Frontal cortex (tissue), 4 donors: Measurements from ENCODE around the gene C17orf50. TPM values are rescaled to one million over a fixed set of nuclear protein-coding genes. Genes with fewer than 3 reads are reported as not detected.

ENCODE experiments used
- DNase-seq, 2 donors: peaks; one replicate each; pipeline ENCODE4 v3.0.0; 2012; ENCODE audit warnings: low spot score in 2 of 2
- FAIRE-seq: peaks from 2 replicates; lab custom pipeline; 2012; peaks lifted over from hg19 to GRCh38; lab: Jason Lieb, UNC
- total RNA-seq: library from RNA; depleted of rRNA; stranded (reverse); fragments of >200 nt; gene quantifications from one replicate; pipeline ENCODE4 v1.2.3, GENCODE V29; 2014
- donor health status: control.
- donor health status: control.
- donor health status: control.

C17orf50 gene
- total RNA-seq, result 0.41 TPM

- DNase-seq (no peak), FAIRE-seq (no peak)
Observed at GRCh38 chr17:35760587-35760986, at the start of gene C17orf50. Gene C17orf50, plus strand, starts transcription at chr17:35760887. Its CDS starts 55 bp downstream, at chr17:35760942.

GRCh38 chr17:35710950-35711349 is 49.7 kb upstream of the C17orf50 start:
- DNase-seq (no peak), FAIRE-seq (no peak)

- FAIRE-seq (no peak), DNase-seq (no peak)
Observed at GRCh38 chr17:35713069-35713728, 47.5 kb upstream of the C17orf50 start.

GRCh38 chr17:35714988-35715387 is 45.7 kb upstream of the C17orf50 start:
- DNase-seq, result no peak
- FAIRE-seq, result no peak

GRCh38 chr17:35715416-35715815 is 45.3 kb upstream of the C17orf50 start:
- FAIRE-seq (no peak), DNase-seq (no peak)

DNA sequence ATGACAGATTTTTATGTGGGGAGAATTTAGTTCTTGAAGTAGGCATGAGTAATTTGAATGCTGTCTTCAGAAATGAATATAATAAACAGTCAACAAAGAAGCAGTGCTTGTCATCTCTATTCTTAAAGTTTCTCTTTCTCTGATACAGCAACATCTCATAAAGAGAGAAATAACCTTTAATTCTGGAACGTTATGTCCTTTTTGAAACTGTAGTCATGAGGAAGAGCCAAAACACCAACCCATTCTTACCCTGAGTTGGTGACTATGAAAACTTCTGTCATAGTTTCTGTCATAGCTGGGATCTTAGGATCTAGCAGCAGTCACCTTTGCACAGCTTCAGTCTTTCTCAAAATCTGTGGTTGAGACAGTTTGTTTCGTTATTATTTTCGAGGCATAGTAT is 44.5 kb upstream of the C17orf50 start:
- FAIRE-seq, result no peak
- DNase-seq, result no peak

- DNase-seq, result no peak
Observed at GRCh38 chr17:35716897-35717465, 43.7 kb upstream of the C17orf50 start.

GRCh38 chr17:35717475-35717874 is 43.2 kb upstream of the C17orf50 start:
- no peak for DNase-seq
- no peak for FAIRE-seq

More at GRCh38 chr17:35716897-35717465, 43.7 kb upstream of the C17orf50 start:
- FAIRE-seq, result no peak

- DNase-seq, result no peak
- FAIRE-seq, result no peak
Observed at GRCh38 chr17:35723735-35724134, 37.0 kb upstream of the C17orf50 start.

- DNase-seq (no peak), FAIRE-seq (no peak)
Observed at GRCh38 chr17:35725058-35725457, 35.6 kb upstream of the C17orf50 start.

DNA sequence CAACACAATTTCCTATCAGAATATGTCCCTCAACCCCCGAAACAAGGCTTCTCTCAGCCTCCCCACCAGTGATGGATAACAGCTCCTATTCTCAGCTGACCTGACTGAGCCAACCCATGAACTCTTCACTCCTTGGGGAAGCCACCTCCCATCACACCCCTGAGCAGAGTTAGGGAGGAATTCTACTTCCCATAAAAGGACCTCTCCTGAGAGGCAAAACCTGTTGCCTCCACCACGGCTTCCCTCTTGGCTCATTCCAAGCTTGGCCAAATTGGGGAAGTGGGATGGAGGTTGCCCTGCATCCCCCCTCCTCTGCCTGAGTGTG is 34.9 kb upstream of the C17orf50 start:
- DNase-seq, result no peak
- no peak for FAIRE-seq

DNA sequence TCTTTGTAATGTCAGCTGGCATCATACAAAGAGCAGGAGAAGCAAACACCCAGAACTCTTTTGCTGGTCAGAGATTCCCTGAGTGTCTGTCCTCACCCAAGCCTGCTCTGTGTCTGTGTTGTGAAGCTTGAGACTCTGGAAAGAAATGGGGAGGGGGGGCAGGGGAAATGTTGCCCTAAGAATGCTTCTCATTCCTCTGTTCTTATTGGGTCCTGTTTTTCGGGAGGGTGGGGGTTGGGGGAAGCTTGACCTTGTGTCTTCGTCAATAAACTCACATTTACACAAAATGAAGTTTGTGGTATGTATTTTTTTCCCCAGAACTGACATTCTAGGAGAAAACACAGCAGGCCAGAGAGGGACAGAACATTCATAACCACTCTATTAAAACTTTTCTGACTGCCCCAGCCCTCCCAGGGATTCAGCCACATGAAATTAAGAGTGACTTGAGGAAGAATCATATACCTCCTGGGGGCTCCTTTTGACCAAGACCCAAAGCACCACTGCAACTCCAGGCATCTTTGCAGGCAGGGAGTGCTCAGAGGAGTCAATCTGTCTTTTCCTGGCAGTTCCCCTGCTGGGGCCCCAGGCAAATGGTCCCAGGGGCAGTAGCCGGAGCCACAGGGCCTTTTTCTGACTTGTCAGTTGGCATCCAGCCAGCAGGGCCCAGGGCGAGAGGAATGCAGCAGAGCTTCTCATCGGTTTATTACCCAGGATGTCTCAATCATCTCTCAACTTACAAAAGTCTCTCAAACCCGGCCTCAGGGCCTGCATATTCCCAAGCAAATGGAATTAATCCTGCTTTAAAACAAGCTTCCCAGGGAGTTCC is 34.3 kb upstream of the C17orf50 start:
- FAIRE-seq (no peak), DNase-seq (no peak)

DNA sequence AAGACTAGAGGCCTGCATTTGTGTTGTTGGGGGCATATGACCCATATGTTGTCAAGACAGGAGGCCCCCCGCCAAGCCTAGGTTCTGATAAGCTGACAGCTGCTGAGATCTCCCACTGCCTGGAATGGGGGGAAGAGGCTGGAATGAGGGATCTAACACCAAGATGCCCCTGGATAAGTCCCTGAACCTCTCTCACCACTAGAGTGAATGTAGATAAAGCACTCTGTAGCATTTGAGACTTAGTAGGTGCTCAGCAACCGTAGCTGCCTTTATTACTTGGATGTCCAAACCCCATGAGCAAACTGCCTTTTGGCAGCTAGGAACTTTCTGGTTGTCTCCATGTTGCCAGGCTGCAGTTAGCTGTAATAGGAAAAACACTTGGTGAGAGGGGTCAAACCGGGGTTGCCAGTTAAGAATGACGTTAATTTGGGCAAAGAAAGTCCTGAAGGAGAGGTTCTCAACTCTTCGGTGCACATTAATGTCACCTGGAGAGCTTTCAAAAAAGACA is 33.7 kb upstream of the C17orf50 start:
- FAIRE-seq (no peak), DNase-seq (no peak)

GRCh38 chr17:35727635-35728034 is 33.1 kb upstream of the C17orf50 start:
- DNase-seq (no peak), FAIRE-seq (no peak)

DNA sequence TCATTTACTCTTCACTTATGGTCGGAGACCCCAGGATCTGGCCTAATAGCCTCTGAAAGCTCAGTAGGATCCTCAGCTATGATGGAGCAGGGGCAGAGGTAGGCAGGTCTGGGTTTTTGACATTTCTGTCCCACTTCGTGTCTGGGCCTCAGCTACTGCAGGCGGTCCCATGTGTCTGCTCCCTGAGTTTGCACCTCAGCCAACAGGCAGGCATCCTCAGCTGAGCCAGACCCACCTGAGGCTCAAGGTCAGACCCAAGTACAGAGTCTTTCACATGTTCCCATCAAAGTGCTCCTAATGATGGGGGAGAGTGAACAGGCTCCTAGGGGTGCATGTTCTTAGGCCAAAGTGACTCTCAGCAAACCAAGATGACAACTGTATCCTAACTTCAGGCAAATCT is 32.1 kb upstream of the C17orf50 start:
- FAIRE-seq (no peak), DNase-seq (no peak)

DNA sequence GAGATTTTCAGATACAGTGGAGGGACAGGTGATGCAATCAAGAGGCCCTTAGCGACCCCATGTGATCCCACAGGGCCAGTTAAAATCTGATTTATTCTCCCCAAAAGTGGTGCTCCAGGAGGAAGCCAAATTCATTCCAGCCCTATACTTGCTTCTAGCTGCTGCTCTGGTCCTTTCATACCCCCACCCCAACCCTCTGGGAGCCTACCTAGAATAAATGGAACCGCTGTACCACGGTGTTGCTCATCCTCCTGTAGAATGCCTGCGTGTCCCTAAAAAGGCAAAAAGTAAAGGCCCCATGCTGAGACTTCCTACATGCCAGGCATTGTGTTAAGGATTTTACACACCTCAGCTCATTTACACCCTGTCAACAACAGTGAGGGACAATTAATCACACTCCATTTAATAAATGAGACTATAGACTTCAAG is 31.3 kb upstream of the C17orf50 start:
- no peak for FAIRE-seq
- DNase-seq, result no peak

- DNase-seq (no peak), FAIRE-seq (no peak)
Observed at GRCh38 chr17:35730400-35731005, 30.2 kb upstream of the C17orf50 start.

DNA sequence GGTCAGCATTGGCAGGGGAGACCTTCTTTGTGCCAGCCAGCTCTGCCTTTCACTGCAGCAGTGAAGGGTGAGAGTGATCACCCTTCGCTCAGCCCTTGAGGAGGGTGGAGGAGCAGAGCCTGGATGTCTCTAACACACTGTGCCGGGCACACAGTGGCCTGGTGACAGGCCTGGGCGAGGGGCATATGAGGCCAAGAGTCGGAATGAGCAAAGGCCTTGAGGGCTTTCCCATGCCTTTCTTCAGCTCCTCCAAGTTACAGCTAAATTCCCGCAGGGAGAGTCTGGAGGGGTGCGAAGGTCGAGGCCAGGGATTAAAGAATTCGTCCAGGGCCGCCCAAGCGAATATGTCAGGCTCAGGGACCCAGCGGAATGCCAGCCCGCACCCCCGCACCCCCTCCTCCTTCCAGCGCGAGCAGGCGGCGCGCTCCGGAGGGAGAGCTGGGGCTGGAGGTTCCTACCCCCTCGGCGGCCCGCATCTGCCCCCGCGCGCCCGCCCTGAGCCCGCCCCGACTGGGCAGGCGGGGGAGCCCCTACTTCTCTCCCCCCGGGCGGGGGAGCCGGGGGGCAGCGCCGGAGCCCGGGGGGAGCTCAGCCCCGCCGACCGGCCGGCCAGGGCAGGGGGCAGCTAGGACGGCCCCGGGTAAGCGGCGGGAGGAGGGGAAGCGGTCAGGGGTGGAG is 29.3 kb upstream of the C17orf50 start, which contains the start of gene RASL10B:
Gene RASL10B, plus strand, starts transcription at position 401 of the 678 bp plus-strand sequence. CDS start 3,546 bp downstream, outside the sequence.
- DNase-seq, result peak; percentile 76 to 86
- FAIRE-seq, result no peak

- FAIRE-seq, result no peak
- DNase-seq, result peak; percentile 48 to 57
Observed at GRCh38 chr17:35731917-35732805, 28.5 kb upstream of the C17orf50 start.
